ENCODE results near the gene TMEM191C. TPM values are rescaled to one million over a fixed set of nuclear protein-coding genes. Genes with fewer than 3 reads are reported as not detected.
"Not testable (repeated sequence)": the region's sequence is repeated elsewhere in the genome, so short reads cannot be mapped to it uniquely, and the experiment has no call there.

The TMEM191C gene
- total RNA-seq, 1 donor from 2014 or later: 1.3 TPM

DNA sequence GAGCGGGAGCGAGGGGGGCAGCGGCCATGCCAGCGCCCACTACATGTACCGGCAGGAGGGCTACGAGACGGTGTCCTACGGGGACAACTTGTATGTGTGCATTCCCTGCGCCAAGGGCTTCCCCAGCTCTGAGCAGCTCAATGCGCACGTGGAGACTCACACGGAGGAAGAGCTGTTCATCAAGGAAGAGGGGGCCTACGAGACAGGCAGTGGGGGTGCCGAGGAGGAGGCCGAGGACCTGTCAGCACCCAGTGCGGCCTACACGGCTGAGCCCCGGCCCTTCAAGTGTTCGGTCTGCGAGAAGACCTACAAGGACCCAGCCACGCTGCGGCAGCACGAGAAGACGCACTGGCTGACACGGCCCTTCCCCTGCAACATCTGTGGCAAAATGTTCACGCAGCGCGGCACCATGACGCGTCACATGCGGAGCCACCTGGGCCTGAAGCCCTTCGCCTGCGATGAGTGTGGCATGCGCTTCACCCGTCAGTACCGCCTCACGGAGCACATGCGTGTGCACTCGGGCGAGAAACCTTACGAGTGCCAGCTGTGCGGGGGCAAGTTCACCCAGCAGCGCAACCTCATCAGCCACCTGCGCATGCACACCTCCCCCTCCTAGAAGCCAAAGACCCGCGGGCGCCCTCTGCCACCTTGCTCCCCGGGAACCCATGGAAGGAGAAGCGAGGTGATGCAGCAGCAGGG, 20.9 kb upstream of the TMEM191C start:
- intact Hi-C loops (cut with micrococcal nuclease): no loop called here

DNA sequence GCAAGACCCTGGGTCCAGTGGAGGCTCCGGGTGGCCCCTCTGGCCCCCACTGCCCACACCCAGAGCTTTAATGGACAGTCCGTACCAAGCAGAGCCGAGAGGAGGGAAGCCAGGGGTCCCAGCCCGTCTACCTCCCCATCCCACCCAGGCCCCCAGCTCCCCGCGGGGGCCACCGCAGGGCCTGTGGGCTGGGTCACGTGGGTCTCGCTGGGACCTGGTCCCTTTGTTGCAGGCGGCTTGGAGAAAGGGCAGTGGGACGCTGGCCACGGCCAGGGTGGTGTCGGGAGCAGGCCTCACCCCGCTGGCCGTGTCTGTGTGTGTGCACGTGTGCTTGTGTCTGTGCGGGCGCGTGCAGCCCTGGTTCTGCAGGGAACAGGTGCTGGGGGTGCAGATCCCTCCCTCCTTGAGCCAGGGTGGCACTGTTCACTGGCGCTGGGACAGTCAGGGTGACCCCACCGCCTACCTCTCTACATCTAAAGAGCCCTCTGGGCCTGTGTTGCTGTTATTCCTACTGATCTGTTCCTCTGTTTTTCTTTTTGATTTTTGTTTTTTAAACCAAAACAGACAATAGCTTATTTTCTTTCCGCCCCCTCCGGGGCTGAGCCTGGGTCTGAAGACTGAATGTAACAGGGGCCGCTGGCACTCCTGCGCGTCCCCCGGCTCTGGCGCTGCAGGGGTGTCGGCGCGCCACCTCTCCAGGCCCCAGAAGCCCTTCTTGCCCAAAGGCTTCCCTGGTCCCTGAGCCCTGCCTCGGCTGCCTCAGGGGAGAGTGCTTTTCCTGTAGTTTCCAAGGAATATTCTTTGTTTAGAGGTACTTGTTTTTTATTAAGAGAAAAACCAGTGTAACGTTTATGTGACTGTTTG, 20.1 kb upstream of the TMEM191C start:
- intact Hi-C loops (cut with micrococcal nuclease): no loop called here

DNA sequence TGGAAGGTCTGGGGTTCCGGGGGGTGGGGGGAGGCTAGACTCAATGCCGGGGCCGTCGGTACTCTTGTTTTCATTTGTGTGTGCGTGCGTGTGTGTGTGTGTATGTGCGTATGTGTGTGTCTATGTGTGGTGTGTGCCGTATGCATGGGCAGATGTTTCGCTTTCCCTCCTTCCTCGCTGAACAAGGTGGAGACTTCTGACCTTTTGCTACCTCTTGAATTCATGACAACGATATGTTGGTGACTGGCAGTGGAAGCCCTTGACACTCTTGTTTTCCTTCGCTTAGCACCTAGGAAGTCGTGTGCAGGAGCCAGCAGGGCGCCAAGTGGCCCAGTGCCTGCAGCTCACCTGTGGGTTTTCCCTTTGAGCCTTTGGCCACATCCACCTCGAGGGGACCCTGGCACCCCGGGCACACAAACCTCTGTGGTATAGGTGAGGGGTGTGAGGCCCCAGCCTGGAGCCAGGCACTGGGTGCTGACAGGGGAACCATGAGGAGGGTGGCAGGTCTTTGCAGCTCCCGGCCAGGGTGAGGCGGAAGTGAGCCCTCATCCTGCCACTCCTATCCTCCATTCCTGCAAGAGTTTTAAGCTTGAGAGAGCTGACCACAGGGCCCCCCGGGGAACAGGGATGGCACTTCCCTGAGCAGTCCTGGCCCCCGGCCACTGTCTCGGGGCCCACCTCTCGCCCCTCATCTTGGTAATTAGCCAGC, 19.3 kb upstream of the TMEM191C start:
- intact Hi-C loops (cut with micrococcal nuclease): no loop called here

DNA sequence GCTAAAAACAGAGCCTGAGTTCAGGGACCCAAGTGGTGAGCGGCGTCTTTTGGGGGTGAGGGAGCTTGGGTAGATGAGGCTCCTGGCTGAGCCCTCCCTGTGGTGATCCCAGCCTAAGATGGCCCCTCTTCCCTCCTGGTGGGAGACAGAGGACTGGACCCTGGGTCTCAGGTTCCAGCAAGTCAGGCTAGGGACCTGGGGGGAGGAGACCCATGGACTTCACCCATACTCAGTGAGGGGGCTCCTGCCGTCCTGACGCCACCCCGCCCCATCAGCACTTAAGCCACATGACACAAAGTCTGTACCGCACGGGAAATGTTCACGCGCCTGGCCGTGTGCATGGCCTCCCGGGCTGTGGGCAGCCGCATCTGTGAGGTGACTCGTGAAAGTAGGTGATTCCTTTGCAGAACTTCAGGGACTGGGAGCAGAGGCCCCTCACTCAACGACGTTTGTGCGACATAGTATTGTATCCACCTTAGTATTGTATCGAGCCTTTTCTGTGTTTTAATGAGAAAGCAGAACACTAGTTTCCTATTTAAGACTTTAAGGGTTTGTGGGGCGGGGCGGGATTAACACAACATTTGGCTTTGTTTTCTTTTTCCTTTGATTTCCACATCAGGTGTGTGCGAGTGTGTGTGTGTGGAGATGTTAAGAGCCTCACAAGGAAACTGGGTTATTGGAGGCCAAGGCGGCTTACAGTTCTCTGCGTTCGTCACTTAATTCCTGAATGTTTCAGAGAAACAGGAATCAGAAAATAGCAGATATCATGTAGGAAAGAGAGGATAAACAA, 18.4 kb upstream of the TMEM191C start:
- intact Hi-C loops (cut with micrococcal nuclease): no loop called here

DNA sequence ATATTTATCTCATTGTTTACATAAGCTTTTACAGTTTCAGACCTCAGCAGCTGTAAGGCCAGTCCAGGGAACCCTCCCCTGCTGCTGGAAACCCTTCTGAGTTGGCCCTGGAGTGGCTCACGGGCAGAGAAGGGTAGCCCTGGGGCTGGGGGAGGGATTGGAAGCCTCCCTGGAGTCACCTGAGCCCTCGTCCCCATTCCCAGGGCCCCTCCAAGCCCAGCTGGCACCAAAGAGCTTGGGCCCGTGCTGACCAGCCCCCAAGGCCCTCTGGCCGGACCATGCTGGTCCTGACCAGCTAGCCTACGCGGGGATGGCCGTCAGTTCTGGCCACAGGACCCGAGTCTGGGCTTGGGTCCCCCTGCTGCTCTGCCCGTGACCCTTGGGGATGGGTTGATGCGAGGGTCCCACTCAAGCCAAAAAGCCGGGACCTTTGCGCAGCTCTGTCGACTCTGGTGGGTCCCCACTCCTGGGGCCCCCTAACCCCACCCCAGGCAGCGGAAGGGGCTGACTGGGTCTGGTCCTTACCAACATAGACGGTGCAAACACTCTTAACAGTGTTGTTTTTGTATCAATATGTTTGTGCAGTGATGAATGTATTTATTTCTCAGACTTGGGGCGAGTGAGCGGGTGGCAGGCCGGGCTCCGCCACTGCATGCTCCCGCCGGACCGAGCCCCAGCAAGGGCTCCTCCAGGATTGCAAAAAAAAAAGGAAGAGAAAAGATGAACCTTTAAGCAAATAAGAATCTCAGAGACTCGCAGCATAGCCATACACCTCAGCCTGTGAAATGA, 17.5 kb upstream of the TMEM191C start:
- intact Hi-C loops (cut with micrococcal nuclease): no loop called here

DNA sequence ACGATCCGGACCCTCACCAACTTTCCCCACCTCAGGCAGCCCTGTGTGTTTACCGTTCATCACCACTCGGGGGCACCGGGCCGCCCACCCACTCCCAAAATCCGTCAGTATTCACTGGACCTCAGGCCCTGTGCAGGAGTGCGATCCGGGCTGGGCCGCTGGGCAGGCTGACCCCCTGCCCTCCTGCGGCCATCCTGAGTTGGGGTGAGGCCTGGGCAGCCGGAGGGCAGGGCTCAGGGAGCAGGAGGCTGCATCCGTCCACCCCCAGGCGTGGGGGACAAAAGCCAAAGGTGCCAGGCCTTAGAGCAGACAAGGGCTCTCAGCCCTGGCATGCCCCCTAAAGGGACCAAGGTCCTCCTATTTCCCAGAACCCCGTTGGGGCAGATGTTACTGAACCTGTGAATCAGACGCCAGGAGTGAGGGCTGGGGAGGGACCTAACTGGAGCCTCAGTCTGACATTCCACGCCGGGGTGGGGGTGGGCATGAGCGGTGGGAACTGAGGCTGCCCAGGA, 16.8 kb upstream of the TMEM191C start:
- intact Hi-C loops (cut with micrococcal nuclease): no loop called here

DNA sequence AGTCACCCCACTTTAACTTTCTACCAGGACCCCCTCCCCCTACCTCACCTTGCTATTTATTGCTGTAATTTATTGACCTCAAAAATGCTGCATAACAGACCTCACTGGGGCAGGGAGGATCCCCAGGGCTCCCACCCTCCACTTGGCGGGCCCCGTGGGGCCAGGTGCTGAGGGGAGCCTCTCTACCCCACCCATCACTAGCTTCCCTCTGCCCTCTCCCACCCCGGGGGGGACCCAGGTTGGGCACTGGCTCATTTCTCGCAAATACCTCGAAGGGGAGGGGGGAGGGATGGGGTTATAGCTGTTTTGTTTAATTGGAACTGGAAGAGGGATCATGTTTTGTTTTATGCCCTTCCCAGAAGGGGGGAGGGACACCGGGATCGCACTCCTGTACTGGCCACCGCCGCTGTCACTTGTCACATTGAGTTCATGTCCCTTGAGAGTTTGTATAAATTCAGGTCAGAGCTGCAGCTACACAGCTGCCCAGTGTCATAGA, 16.3 kb upstream of the TMEM191C start:
- intact Hi-C loops (cut with micrococcal nuclease): no loop called here

DNA sequence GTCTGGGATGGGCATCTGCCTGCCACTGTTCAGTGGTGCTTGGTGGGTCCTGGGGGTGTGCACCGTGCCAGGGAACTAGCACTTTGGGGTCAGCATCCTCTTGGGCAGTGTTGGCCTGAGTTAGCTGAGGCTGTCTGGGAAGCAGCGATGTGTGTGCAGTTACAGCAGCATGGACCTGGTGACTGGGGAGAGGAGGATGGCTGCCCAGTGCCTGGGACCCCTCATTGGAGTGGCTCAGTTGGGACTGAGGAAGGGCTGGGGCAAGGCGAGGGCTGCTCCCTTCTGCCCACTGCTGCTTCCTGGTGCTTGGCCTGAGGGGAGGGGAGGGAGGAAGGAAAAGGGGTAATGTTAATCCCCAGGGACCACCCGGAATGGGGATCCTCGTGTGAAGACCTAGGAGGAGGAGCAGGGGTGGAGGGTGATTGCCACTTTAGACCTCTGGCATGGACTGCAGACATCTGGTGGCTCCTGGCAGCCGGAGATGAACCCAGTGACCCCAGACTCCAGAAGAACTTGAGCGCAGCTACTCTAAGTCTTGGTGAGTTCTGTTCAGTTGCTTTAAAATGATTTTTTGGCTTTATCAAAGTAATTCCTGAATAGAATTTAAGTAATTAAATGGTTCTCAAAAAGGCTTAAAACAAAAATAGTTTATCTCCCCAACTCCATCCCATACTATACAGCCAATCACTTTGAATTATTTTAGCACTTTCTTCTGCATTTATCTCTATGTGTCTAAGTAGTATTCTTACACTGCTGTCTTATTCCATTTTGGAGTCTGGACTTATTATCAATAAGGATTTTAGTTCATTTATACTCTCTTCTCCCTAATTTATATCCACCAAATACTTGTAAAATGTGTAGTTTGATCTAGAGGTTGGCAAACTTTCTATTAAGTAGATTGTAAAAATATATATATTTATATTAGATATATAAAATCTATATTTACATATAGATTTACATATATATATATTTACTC, 15.4 kb upstream of the TMEM191C start:
- intact Hi-C loops (cut with micrococcal nuclease): no loop called here

DNA sequence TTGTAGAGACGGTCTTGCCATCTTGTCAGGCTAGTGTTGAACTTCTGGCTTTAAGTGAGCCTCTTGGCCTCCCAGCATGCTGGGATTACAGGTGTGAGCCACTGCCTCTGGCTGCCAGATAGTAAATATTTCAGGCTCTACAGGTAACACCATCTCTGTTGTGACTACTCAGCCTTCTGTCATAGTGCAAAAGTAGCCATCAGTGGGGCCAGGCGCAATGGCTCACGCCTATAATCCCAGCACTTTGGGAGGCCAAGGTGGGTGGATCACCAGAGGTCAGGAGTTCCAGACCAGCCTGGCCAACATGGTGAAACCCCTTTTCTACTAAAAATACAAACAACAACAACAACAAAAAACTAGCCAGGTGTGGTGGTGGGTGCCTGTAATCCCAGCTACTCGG, 14.5 kb upstream of the TMEM191C start:
- intact Hi-C loops (cut with micrococcal nuclease): not testable (repeated sequence)

DNA sequence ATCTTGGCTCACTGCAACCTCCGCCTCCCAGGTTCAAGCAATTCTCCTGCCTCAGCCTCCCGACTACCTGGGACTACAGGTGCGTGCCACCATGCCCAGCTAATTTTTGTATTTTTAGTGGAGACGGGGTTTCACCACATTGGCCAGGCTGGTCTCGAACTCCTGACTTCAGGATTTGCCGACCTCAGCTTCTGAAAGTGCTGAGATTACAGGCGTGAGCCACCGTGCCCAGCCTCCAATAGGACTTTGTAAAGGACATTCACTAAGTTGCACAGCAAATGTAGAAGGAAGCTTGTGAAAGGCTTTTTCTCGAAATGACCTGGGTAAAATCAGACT, 12.2 kb upstream of the TMEM191C start:
- intact Hi-C loops (cut with micrococcal nuclease): not testable (repeated sequence)

DNA sequence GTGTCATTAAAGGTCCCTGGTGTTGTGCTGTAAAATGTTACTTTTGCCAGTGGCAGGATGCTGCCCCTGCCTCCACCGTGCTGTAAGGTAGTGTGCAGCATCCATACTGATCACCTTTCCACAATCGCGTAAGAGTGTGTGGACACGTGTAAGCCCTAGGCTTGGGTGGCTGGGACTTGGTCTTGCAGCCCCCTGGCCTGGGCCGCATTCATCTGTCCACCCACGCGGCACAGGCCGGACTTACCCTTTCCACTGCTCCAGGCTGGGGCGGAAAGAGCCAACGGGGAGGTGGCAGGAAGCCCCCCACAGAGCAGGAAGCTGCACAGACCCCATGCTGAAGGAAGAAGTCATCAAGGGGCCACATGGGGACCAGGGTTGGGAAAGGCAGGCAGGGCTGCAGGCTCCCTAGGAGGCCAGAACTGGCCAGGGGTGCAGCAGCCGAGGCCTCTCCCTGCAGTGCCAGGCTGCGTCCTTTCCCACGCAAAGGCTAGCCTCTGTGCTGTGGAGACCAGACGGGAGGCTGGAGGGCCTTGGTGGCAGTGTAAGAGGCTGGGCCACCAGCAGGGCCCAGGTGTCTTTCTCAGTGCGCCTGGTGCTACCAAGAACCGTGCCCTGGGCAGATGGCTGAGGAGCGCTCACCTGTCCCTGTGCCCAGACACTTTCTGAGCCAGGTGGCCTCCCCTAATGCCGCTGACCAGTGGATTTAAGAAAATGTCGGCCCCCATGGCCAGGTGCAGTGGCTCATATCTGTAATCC, 11.7 kb upstream of the TMEM191C start:
- intact Hi-C loops (cut with micrococcal nuclease): no loop called here

DNA sequence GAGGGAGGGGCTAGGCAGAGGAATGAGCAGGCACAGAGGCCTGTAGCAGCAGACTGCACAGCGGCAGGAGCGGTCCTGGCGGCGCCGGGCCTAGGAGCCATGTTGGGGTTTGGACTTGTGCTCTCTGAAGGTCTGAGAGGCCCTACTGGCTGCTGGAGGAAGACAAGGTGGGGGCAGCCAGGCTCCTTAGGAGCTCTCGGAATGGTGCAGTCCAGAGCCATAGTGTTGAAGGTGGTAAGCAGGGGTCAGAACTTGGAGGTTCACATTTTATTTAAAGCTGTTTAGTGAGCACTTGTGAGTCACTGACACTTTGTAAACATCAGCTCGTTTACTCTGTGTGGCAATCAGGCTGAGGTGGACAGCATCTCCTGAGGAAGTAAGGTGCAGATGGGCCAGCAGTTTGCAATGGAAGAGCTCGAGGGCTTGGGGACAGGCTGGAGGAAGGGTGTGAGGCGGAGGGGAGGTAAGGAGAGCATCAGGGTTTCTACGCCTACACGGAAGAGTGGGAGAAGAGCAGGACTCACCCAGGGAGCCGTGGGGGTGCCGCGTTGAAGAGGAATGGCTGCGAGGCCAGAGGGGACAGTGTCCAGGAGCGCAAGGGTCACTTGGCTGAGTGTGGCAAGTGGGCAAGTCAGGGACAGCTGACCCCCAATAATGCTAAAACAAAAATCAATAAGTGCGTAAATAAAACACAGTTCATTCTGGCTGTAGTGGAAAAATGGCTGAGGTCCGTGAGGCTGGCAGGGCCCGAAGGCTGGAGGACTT, 10.0 kb upstream of the TMEM191C start:
- intact Hi-C loops (cut with micrococcal nuclease): no loop called here

DNA sequence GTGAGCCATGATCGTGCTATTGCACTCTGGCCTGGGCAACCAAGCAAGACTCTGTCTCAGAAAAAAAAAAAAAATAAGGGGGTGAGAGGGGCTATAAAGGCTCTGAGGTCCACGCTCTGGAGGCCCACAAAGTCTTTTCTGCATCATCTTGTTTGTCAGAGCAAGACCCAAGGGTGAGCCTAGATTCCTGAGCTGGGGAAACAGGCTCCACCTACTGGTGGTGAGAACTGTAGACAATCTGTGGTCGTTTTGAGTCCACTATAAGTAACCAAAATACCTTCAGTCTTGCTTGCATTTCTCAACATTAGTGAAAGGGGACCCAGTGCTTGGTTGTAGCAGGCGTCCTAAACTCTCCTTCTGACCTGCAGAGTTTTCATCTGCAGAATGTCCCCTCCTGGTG, 4.5 kb upstream of the TMEM191C start:
- intact Hi-C loops (cut with micrococcal nuclease): not testable (repeated sequence)

DNA sequence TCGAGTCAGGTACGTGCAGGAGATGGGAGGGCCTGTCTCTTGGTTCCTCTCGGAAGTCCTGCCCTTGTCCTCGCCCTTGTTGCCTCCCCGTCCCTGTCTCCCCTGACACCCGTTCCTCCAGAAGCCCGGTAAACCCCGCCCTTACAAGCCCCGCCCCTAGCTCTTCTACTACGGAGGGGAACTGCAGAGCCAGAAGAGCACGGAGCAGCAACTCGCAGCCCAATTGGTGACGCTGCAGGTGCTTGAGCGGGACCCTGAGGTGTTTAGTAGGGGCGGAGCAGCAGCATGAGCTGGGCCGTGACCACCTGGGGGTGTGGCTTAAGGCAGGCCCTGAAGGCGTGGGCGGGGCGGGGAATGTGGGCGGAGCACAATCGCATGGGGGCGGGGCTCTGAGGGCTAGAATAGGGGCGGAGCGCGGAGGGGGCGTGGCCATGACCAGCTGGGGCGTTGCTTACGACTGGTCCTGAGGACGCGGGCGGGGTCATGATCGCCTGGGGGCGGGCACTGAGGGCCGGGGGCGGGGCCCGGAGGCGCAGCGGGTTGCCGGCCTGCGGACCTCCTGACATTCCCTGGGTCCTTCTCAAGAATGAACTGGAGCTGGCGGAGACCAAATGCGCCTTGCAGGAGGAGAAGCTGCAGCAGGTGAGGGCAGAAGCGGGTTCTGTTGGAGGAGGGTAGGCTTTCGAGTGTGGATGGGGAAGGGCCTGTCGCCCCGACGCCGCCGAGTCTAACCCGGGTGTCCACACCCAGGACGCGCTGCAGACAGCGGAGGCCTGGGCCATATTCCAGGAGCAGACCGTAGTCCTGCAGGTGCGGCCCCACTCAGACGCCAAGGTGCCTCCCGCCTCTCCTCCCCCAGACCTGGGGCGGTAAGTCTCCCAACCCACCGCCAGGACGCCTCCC, 1.3 kb downstream of the TMEM191C start:
- intact Hi-C loops (cut with micrococcal nuclease): not testable (repeated sequence)

DNA sequence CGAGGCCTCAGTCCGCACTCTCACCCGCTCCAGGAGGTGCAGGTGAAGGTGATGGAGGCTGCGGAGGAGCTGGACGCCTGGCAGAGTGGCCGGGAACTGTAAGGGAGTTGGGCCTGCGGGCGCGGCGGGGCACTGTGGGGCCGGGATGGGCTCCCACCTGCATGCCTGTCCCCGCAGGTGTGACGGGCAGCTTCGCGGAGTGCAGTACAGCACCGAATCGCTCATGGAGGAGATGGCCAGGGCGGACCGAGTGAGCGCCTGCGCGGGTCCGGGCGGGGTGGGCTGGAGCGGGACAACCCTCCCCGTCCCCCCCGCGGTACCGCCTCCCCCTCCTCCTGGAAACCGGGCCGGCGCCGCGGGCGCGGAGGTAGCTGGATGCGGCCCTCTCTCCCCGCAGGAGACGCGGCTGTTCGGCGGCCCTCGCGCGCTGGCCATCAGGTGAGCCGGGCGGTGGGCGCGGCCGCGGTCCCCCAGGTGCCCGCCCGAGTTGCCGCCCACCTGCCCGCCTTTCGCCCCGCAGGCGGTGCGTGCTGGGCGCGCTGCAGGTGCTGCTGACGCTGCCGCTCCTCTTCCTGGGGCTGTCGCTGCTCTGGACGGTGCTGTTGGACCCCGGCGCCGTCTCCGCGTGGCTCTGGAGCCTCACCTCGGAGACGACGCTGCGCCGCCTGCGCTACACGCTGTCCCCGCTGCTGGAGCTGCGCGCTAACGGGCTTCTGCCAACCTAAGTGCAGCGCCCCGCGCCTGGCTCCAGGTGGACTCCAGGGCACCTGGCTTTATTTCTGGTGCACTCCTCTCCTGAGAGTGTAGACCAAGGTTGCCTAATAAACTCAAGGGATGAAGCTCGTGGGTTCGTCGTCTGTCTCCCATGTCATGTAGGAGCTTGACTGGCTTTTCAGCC, 2.2 kb downstream of the TMEM191C start:
- intact Hi-C loops (cut with micrococcal nuclease): not testable (repeated sequence)

Data from T-helper 2 cell treated with Interferon-gamma antibody and Interleukin-4, amounts not matched to agents 100 ng/mL and 5 ng/mL, for 36 hours (primary cell).